GM11168 (cell line): ENCODE measurements around the gene NR2C2AP.
"Not testable (repeated sequence)": the region's sequence is repeated elsewhere in the genome, so short reads cannot be mapped to it uniquely, and the experiment has no call there.

Source experiments
- in situ Hi-C: fragments of 300-500 bp; cut with MboI; formaldehyde crosslinking; loops from one replicate; pipeline ENCODE4 v1.12.0; 2022; ENCODE audit warnings: low sequenced_read_pairs; ENCODE audit not compliant: unreplicated experiment

NR2C2AP gene

DNA sequence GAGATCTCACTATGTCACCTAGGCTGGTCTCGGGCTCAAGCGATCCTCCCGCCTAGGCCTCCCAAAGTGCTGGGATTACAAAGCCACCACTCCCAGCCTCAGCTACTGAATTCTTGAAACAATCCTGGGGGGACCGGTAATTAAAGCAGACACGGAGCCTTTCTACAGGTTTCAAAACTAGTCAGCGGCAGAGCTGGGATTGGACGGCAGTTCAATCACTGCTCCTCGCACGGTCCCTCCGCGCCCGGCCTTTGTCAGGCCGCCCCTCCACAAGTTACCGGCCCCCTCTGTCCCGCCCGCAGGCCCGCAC is 11.5 kb downstream of the NR2C2AP start:
- in situ Hi-C loops, result no loop called here

DNA sequence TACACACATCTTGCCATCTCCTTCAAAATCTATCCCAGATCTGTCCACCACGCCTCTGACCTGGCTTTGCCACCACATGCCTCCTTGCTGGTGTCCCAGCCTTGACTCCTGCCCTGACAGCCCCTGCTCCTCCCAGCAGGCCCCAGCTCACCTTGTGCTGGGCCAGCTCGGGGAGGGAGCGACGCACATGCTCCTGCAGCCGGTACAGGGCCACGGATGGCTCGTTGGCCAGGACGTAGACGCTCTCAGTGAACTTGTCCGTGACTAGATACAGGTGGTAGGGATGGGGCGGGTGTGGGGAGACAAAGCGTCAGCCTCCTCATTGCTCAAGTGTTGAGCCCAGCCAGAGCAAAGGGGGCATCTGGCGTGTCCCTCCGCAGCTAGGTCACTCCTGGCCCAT is 16.5 kb downstream of the NR2C2AP start:
- in situ Hi-C loops, result no loop called here

DNA sequence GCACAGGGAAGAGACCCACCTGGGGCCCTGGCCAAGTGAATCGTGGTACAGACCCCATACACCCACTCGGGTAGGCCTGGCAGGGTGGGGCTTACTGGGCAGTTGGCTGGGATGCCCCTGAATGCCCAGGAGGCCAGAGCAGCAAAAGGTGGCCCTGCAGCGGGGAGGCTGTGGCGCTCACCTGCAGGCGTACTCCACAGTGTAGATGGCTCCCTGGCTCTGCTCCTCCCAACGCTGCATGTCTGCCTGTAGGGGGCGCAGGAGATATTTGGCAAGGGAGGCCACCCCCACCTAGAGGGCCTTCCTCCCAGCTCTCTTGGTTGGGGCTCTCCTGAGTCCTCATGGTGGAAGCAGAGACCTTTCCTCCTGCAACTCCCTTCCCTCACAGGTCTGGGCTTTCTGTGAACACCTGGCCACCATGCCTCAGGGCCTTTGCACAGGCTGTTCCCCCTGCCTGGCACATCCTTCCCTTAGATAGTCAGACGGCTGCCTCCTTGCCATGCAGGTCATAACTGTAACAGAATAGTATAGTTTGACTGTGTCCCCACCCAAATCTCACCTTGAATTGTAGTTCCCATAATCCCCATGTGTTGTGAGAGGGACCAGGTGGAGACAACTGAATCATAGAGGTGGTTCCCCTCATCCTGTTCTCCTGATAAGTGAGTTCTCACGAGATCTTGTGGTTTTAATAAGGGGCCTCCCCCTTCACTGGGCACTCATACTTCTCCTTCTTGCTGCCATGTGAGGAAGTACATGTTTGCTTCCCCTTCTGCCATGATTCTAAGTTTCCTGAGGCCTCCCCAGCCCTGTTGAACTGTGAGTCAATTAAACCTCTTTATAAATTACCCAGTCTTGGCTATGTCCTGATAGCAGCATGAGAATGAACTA is 17.1 kb downstream of the NR2C2AP start:
- in situ Hi-C loops, result no loop called here

DNA sequence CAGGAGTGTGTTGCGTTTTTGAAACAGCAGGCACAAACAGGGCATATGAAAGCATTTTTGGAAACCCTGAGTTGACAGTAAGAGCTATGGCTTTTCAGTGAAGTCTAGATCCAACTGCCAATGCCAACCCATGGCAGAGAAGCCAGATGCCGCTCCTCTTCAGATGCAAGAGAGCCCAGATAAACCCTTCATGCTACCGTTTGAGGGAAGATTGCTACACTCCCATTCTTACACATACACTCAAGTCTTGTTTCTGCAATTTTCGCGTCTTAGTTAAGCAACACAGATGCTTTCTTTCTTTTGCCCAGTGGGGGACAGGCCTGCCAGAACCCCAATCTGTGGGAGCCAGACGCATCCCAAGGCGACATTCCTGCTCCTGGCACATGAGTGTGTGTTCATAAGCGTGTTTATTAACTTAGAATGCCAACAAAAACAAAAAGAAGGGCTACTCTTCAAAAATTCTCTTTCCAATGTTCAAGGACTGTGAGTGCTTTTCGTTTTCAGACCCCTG is 21.7 kb downstream of the NR2C2AP start:
- in situ Hi-C loops, result no loop called here

DNA sequence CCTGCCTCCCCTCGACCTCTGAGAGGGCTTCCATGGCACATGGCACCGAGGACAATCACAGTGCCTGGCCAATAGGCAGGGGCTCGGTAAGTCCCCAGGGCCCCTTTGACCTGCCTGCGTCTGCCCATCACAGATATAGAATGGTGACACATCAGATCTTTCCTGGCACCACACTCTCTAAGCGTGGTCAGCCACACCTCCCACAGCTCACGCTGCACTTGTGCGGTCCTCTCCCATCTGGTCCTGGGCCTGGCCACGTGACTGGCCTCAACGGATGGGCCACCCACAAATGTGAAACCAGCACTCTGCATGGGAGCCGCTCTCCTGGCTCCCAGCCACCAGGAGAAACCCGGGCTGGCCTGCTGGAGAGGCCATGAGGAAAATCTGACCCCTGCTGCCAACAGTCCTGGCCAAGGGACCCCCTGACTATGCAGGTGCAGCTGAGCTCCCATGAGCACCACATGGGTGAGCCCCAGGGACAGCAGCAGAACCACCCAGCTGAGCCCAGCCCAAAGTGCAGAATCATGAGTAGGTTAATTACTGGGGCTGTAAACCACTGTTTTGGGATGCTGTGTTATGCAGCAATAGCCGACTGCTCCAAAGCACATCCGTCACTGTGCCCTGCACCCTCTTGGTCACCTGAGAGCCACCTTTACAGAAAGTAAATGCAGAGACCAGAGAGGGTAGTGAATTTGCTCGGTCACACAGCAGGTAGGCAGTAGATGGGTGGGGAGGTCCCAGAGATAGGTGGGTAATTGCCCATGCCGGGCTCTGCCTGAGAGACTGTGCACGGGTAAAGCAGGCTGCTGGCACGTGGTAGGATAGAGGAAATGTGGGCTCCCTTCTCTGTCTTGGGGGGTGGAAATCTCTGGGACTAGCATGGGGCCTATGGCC is 23.4 kb downstream of the NR2C2AP start:
- in situ Hi-C loops, result loop anchor here (5.0 kb wide), 1 partner anchor 37 kb away; no protein-coding TSS in a partner anchor

DNA sequence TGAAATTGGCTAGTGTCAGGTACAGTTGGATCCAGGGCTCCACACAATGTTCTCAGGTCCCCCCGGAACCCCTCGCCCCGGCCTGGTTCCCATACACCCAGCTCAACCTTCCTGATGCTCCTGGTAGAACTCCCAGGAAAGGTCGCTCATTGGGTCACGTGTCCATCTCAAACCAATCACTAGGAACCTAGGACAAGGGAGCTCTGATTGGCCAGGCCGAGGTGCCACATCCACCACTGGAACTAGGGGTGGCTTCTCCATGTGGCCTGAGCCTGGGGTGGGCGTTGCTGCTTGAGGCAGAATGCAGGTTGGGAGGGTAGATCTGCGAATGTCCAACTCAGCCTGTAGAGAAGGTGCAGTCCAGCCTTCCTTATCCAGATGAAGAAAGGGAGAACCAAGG is 26.3 kb downstream of the NR2C2AP start:
- in situ Hi-C loops, result loop anchor here (5.0 kb wide), 1 partner anchor 35 kb away; no protein-coding TSS in a partner anchor

DNA sequence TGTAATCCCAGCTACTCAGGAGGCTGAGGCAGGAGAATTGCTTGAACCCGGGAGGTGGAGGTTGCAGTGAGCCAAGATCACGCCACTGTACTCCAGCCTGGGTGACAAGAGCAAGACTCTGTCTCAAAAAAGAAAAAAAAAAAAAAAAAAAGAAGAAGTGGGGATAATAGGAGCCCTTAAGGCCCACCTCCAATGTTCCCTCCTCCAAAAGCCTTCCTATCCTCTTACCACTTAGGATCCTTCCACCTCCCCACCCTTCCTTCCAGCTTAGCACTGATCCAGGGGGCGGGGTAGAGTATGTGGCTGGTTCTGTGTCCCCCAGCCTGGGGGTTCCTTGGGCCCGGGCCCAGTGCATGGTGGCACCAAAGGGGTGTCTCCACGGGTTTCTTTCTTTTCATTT is 30.0 kb downstream of the NR2C2AP start:
- in situ Hi-C loops, result not testable (repeated sequence)

DNA sequence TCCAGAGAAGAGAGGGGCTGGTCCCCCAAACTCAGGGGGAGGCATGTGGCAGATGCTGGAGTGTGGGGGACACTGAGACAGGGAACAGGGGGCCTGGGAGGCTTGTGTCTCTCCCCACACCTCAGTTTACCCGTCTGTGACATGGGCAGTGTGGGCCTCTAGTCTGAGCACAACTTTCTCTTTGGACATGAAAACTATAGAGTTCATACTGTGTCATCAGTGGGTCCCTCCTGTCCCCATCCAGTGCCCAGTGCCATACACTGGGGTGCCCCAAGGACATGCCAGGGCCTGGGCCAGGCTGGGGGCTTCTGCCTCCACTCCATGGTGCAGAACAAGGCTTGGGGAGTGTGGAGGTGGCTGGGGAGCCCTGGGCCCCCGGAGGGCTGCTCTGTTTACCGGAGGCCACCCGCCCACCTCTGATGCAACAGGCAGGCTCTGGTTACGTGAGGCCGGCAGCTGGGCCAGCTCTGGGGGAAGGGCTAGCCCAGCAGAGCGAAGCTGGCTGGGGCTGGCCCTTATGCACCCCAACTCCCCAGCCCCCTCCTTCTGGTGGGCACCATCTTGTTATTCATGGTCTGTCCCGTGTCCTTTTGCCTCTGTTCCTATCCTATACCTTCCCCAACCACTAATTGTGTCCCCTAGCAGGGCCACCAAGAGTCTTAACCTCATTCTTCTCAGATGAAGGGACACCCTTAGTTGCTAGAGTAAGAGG is 31.2 kb downstream of the NR2C2AP start:
- in situ Hi-C loops, result no loop called here

DNA sequence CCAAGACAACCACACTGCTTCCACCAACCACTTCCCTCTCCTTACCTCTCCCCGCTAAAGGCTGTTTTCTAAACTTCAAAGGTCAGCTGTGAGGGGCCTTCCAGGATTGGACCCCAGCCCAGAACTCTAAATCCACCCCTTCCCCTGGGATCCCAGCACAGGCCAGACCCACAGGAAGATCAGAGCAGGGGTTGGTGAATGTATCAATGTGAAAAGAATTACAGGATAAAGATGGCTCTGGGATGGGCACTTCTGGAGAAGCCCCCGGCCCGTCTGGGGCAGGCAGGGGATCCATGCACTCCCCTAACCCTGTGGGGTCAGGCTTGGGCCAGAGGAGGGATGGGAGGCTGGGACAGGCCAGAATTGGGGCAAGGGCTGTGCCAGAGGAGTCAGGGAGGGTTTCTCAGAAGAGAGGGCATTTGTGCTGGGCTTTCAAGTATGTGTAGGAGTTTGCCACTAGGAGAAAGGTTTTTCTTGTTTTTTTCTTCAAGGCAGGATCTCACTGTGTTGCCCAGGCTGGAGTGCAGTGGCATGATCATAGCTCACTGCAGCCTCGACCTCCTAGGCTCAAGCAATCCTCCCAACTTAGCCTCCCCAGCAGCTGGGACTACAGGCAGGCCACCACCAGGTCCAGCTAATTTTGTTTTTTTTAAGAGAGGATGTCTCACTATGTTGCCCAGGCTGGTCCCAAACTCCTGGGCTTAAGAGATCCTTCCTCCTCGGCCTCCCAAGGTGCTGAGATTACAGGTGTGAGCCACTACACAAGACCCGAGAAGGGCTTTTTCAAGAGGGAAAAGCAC is 32.1 kb downstream of the NR2C2AP start:
- in situ Hi-C loops, result no loop called here

DNA sequence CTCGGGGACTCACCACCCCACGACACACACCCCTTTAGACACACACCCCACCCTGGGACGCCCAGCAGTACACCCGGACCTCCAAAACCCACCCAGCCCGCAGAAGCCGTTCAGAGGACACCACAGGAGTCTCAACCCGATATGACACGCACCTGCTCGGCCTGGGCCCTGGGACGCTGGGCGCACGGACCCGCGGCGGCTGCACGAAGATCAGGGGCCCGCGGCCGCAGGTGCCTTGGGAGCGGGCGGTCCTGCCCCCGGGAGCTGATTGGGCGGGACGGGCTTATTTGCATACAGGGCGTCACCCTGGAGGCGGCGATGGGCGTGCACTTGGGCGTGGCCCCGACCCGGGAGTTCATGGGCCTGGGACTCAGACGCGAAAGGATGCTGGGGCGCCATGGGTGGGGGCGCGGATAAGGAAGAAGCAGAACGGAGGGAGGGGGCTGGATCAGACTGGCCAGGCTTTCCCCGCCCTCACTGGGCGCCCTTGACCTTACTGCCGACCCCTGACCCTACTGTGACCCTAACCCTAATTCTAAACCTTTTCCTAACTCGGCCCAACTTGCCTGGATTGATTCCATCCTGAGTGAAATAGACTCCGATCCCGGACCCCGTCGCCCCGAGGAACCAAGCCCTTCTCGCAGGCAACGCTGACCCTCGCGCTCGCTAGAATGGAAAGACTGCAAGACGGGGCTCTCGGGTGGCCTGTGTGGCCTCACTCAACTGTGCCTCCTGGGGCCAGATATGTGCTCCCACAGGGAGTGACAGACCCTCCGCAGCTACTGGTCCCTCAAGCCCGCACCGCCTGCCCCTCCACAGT is 33.0 kb downstream of the NR2C2AP start, which contains the start of gene MEF2B:
Gene MEF2B (minus strand): TSS at position 211 of the 820 bp plus-strand sequence. CDS start 19,528 bp downstream, outside the sequence.
- in situ Hi-C loops, result no loop called here

DNA sequence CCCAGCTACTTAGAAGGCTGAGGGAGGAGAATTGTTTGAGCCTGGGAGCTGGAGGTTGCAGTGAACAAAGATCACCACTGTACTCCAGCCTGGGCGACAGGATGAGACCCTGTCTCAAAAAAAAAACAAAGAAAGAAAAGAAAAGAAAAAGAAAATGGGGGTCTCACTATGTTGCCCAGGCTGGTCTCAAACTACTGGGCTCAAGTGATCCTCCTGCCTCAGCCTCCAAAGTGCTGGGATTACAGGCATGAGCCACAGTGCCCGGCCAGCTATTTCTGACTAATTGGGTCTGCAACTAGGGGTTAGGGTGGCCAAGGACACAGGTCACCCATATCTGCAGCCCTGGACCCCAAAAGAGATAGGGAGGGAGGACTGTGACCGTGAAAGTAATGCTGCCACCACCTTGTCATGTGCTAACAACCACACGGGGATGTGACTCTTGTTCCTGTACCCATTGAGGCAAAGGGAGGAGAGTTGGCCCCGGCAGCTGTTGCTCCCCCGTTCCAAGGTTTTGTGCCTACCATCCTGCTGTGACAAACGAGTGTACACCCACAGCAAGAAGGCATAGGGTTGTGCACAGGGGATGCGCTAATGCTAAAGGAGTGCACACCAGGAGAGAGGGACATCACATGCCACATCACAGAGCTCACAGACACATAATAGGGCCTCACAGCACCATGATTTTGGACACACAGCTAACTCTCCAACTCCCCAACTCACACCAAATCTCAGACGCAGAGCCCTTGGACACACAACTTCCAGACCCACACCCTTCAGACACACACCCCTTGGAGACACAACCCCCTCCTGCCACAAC is 33.8 kb downstream of the NR2C2AP start:
- in situ Hi-C loops, result no loop called here

DNA sequence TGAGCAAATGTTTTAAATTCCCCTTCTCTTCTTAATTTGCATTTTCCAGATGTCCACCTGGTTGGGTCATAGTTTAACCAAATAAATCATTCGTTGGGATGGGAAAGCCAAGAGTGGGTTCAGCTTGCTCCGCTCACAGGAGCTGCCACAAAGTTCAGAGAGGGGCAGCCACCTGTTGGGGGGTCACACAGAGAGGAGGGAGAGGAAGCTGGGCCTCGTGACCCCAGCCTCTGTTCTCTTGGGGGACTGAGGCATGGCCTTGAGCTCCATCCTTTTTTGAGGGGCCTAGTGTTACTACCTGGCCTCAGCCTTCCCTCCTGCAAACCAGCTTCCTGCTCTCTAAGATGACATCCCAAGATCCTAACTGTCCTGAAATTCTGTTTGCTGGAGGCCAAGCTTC is 35.6 kb downstream of the NR2C2AP start:
- in situ Hi-C loops, result no loop called here

DNA sequence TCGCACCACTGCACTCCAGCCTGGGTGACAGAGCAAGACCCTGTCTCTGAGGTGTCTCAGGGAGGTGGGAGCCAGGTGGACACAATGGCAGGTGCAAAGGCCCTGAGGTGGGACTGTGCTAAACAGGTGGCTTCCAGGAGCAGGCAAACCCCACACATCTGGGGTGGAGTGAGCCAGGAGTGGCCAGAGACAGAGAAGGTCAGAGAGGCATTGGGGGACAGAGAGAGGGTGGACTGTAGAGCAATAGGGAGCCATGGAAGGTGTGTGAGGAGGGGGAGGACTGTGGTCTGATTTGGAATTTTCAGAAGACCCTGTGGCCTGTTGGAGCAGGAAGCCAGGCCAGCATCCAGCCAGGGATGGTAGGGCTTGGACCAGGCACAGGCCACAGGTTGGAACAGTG is 37.8 kb downstream of the NR2C2AP start:
- in situ Hi-C loops, result no loop called here

DNA sequence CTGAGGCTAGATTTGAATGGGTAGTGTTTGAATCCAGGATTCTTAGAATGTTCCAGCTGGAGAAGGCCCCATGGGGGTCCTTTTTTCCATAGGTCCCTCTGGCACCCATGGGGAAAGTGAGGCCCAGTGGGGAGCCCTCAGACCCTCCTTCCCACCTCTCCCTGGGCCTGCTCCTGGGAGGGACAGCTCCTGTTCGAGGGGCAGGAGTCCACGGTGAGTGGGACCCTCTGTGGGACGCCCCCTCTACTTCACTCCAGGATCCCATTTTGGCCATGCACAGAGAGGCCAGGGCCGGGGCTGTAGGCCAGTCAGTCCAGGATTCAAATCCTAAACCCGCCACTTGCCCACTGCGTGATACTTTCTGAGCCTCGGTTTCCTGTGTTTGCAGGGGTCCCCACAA is 40.7 kb downstream of the NR2C2AP start:
- in situ Hi-C loops, result no loop called here

DNA sequence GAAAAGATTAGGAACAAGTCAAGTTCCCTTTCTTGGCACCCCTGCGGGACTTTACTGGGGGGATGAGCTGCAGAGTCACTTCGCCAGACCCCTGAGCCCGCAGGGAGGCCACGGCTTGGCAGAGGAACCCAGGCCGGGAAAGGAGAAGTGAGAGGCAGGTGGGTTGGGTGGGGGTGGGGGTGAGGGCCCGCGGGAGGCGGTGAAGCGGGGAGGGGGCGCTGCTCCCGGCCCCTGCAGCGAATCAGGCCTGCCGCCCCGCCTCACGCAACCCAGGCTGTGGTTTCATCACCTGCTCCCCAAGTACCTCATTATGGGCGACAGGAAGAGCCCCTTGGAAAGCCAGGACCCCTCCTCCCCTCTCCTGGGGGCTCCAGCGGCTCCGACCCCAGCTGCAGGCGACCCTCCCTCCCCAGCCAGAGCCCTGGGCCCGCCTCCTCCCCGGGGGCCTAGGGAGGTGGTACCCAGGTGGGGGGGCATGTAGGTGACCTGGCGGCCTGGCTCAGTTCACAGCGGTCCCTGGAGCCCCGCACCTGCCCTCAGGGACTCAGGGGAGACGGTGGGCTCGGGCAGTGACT is 42.7 kb downstream of the NR2C2AP start:
- in situ Hi-C loops, result no loop called here

DNA sequence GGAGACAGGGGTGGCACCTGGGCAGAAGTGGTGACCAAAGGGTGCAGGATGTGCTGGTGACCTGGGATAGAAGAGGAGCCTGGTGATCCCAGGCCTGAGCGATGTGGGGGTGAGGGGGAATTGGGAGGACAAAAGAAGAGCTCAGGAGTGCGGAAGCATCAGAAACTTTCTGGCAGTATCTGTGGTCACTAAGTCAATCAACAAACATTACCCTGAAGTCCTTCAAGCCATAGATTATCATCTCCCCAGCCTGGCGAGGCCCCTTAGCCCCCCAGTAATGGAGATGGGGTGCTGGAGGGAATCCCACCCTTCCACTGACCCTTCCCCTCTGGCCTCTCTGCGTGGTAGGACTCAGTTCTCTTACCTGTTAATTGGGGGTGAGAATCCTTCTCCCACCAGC is 43.7 kb downstream of the NR2C2AP start:
- in situ Hi-C loops, result no loop called here

DNA sequence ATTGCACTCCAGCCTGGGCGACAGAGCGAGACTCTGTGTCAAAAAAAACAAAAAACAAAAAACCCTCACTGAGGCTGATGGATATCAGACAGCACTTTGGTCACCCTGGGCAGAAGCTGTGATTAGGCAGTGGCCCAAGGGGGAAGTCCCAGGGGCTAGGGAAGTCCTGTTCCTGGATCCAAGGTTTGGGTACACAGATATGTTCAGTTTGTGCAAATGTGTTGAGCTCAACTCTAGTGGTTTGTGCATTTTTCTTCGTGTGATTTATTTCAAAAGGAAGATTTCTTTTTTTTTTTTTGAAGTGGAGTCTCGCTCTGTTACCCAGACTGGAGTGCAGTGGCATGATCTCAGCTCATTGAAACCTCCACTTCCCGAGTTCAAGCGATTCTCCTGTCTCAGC is 45.4 kb downstream of the NR2C2AP start:
- in situ Hi-C loops, result no loop called here
